ENCODE measurements around the gene KIF16B.

Gene KIF16B

GRCh38 chr20:16352321-16352720, 220.9 kb downstream of the KIF16B start:
- DNase-seq (ENCODE audit: low read depth) = no peak

- DNase-seq (ENCODE audit: low read depth) = no peak
Measured at GRCh38 chr20:16351415-16351814, 221.8 kb downstream of the KIF16B start.

GRCh38 chr20:16350465-16350864, 222.8 kb downstream of the KIF16B start:
- peak; percentile 21 for DNase-seq (ENCODE audit: low read depth)

- DNase-seq (ENCODE audit: low read depth) = peak; percentile 10
Measured at GRCh38 chr20:16349523-16350260, 223.6 kb downstream of the KIF16B start.

- no peak for DNase-seq (ENCODE audit: low read depth)
Measured at GRCh38 chr20:16346956-16347355, 226.3 kb downstream of the KIF16B start.

GRCh38 chr20:16337707-16338106, 235.5 kb downstream of the KIF16B start:
- no peak for DNase-seq (ENCODE audit: low read depth)

GRCh38 chr20:16327606-16328005, 245.6 kb downstream of the KIF16B start:
- no peak for DNase-seq (ENCODE audit: low read depth)

GRCh38 chr20:16321291-16321690, 252.0 kb downstream of the KIF16B start:
- no peak for DNase-seq (ENCODE audit: low read depth)

GRCh38 chr20:16317445-16318362, 255.5 kb downstream of the KIF16B start:
- DNase-seq (ENCODE audit: low read depth) = no peak

- DNase-seq (ENCODE audit: low read depth) = no peak
Measured at GRCh38 chr20:16316513-16316912, 256.7 kb downstream of the KIF16B start.

GRCh38 chr20:16314748-16315159, 258.5 kb downstream of the KIF16B start:
- no peak for DNase-seq (ENCODE audit: low read depth)

GRCh38 chr20:16314320-16314719, 258.9 kb downstream of the KIF16B start:
- DNase-seq (ENCODE audit: low read depth) = no peak

- no peak for DNase-seq (ENCODE audit: low read depth)
Measured at GRCh38 chr20:16313917-16314316, 259.3 kb downstream of the KIF16B start.

GRCh38 chr20:16312998-16313397, 260.2 kb downstream of the KIF16B start:
- no peak for DNase-seq (ENCODE audit: low read depth)

- no peak for DNase-seq (ENCODE audit: low read depth)
Measured at GRCh38 chr20:16311756-16312155, 261.5 kb downstream of the KIF16B start.

- peak; percentile 30 for DNase-seq (ENCODE audit: low read depth)
Measured at GRCh38 chr20:16308754-16309153, 264.5 kb downstream of the KIF16B start.

GRCh38 chr20:16302818-16303217, 270.4 kb downstream of the KIF16B start:
- DNase-seq (ENCODE audit: low read depth) = no peak

- peak; percentile 18 for DNase-seq (ENCODE audit: low read depth)
Measured at GRCh38 chr20:16301986-16302385, 271.3 kb downstream of the KIF16B start.

GRCh38 chr20:16299897-16300296, 273.4 kb downstream of the KIF16B start:
- no peak for DNase-seq (ENCODE audit: low read depth)

- DNase-seq (ENCODE audit: low read depth) = no peak
Measured at GRCh38 chr20:16296931-16297330, 276.3 kb downstream of the KIF16B start.

GRCh38 chr20:16295534-16295933, 277.7 kb downstream of the KIF16B start:
- DNase-seq (ENCODE audit: low read depth) = no peak

GRCh38 chr20:16293590-16293989, 279.7 kb downstream of the KIF16B start:
- DNase-seq (ENCODE audit: low read depth) = peak; percentile 72

- peak; percentile 50 for DNase-seq (ENCODE audit: low read depth)
Measured at GRCh38 chr20:16292226-16292880, 280.9 kb downstream of the KIF16B start.
